Superior temporal gyrus (tissue), 1 donor: ENCODE measurements around the gene SYT1.

Experiments used
- DNase-seq: peaks from one replicate; pipeline ENCODE4 v3.0.0-alpha.2; 2016; ENCODE audit errors: extremely low spot score

Gene SYT1

DNA sequence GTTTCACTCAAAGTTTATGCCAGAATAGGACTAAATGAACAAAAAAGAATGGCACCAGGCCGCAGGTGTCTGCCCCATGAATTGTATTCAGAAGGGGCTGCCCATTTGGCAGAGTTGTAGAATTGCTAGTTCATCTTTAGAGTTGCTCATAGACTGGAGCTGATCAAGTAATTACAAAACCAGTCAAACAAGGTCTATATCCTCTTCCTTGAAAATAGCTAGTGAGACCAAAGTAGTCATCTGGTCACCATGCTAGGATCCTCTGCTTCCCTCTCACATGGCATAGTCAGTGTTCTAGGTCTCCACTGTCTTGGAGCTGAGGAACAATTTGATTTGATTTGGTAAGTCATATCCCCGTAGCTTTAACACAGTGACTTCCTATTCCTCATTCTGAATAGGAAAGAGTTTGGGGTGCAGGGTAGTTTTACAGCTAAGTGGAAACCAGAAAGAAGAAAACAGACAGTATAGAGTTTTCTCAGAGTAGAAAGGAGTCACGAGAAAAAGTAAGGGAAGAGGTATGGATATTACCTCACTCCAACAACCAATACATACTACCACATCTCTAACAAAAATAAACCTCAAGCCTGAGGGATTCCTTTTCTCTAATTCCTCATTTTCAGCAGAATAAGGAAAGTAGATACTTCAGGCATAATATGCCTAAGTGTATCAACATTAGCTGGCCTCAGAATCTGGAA is 574.1 kb downstream of the SYT1 start:
- no peak for DNase-seq

DNA sequence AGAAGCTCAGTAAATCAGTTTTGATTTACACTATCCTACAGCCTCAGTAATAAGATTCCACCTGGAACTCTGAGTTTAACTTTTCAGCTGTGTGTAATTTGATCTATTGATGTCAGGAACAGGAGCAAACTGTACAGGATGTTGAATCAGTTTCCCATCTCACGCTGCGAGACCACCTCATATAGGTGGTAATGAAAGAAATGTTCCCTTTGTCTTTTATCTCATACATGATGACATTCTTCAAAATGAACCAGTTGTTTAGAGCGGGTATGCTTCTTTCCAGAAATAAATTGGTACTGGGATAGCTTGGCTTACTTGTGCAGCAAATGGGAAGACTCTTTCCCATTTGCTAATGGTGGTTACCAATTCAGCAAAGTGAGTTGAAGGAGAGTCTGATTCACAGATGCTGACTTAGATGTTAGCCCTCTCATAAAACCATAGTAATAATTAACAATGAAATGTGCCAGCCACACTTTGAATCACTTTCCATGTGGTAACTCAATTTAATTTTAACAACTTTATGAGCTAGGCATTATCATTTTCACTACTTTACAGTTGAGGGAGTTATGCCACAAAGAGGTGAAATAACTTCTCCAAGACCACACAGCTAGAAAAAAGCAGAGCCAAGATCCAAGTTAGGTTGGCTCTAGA is 574.7 kb downstream of the SYT1 start:
- DNase-seq: no peak

GRCh38 chr12:79441534-79441933 is 577.0 kb downstream of the SYT1 start:
- DNase-seq: no peak

DNA sequence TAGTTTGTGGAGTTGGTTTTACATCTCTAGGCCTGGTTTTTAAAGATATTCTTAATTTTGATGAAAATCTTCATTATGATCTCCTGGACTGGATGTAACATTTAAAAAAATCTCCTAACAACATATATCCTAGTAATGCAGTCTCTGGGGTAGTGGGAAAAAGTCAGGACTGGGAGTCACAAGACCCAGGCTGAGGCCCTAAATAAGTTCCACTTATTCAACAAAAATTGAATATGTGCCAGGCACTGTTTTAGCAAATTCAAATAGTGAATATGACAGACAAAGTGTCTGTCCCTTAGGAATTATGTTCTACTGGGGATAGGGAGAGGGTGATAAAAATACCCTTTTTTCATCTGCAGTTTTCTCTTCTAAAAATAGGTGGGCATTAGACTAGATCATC is 577.8 kb downstream of the SYT1 start:
- no peak for DNase-seq

DNA sequence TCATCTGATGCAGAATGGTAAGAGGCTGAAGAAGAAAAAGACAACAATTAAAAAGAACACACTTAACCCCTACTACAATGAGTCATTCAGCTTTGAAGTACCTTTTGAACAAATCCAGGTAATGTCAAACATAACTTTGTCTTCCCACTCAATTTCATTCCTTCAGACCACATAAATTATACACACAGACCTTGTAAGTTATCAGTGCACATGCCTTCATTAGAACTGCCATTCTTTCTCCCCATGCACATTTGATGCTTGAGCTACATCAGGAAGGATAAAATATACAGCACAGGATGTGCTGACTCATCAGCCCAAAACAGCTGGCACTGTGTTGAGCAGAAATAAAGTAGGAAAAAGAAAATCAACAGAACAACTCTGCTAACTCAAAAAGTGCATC is 579.5 kb downstream of the SYT1 start:
- DNase-seq: no peak

DNA sequence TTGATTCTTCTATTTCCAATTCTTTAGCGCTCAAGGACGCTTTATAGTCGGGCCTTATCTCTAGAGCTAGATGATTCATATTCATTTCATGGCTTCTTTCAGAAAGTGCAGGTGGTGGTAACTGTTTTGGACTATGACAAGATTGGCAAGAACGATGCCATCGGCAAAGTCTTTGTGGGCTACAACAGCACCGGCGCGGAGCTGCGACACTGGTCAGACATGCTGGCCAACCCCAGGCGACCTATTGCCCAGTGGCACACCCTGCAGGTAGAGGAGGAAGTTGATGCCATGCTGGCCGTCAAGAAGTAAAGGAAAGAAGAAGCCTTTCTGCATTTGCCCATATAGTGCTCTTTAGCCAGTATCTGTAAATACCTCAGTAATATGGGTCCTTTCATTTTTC is 584.2 kb downstream of the SYT1 start:
- no peak for DNase-seq

GRCh38 chr12:79451365-79451764 is 586.8 kb downstream of the SYT1 start:
- no peak for DNase-seq

- no peak for DNase-seq
Measured at GRCh38 chr12:79451978-79452377, 587.4 kb downstream of the SYT1 start.

DNA sequence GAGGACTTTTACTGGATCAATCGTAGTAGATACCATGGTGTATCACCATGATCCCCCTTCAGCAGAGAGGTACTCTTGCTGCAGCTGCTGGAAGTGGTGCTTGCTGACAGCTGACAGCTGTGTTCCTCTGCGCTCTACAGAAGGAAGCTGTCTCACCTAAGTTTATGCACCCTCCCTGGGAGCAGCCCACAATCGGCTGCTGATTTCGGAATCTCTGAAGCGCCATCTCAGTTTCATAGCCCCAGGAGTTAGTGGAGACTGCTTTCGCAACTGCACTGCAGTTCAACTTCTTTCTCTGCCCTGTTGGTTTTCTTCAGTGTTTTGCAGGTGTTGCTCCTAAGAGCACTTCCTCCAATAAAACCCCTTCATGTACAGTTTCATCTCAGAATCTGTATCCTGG is 588.3 kb downstream of the SYT1 start:
- no peak for DNase-seq

DNA sequence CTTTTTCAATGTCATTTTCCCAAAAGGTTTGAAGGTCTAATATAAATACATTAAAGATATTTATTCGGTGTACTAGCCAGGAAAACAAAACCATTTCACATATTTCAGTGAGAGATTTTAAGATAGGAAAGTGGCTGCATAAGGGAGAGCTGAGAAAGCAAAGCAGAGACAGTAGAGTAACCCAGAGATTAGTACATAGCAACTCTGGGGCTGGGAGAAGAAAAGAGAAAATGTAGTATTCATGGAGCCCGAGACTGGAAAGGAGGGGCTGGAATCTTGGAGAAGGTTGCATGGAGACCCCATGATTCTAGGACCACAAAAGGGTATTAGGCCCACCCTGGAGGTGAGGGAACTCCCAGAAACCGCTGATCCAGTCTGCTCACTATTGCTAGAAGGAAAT is 589.2 kb downstream of the SYT1 start:
- no peak for DNase-seq

DNA sequence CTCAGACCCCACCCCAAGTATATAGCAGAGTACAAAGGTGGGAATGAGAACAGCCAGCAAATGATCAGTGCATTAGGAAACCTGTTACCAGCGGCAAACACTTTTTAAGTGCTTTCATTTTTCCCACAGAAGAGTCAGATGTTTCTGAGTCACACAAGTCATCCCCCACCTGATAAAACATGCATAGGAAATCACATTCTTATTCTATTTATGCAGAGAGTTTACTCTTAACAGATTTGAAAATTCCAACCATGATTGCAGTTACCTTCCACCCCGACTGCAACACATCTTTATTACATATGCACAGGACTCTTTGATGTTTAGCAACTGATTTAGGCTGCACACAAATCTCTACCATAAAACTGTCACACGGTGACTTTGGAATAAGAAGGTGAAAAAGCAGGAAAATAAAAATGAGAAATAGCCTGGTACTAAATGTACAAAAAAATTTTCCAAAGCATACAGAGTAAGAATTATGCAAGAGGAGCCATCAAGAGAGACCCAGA is 589.8 kb downstream of the SYT1 start:
- peak; percentile 54 for DNase-seq

DNA sequence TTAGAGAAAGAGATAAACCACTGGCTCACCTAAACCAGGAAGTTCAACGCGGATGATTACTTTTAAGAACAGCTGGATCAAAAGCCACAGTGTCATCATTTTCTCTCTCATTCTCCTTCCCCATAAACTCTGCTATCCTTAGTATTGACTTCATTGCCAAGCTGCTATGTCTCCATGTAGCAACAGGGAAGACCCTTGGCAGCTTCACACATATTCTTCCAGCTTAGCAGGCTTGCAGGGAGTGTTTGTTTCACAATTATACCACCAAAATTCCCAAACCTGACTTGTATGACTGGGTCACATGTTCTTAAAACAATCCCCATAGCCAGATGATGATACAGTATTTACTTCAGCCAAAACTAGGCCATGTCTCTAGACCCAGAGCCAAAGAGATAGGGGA is 590.7 kb downstream of the SYT1 start:
- DNase-seq: no peak

DNA sequence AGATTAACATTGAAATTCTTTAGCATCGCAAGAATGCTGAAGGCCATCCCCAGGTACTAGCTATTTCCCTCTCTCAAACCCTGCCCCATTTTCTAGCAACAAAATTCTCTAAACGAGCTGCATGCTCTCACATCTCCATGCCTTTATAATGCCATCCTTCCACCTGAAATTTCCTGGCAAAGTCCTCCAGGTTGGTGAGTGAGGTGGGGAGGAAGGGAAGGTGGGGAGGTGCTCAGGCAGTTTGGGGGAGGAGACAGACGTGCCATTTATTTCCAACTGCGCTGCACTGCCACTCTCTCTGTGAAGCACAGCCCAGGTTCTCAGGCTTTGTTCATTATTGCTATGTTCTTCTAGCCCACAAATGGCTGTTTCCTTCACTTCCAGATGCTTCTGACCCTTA is 617.7 kb downstream of the SYT1 start:
- no peak for DNase-seq

- DNase-seq: no peak
Measured at GRCh38 chr12:79482921-79483320, 618.3 kb downstream of the SYT1 start.

GRCh38 chr12:79486154-79486553 is 621.6 kb downstream of the SYT1 start:
- DNase-seq: no peak

- no peak for DNase-seq
Measured at GRCh38 chr12:79487386-79488110, 623.0 kb downstream of the SYT1 start.
